Uterus (tissue), 2 donors: ENCODE results near the gene KPTN.

Experiments used
- POLR2A ChIP-seq, 2 donors: fragments of 450-650 bp; IDR thresholded peaks; one replicate each; pipeline ENCODE4 v1.6.1; 2016; ENCODE audit warnings: antibody characterized with exemption in 2 of 2, mild to moderate bottlenecking in 1 of 2, moderate library complexity in 1 of 2
- TF ChIP-seq, protein P1 (sequence below), 4 experiments: fragments of 200-600 bp in 2 of 4; fragments of 450-650 bp in 2 of 4; sonication (generic) in 2 of 4; IDR thresholded peaks; one replicate each; pipeline ENCODE4 v1.5.1; 2016 to 2019; ENCODE audit warnings: antibody characterized with exemption in 4 of 4, mild to moderate bottlenecking in 2 of 4, moderate library complexity in 1 of 4

GRCh38 chr19:47511681-47512080 lies 27.7 kb upstream of the KPTN start:
- TF ChIP-seq POLR2A (IDR thresholded peaks at IDR 0.05) = peak in 1 of 2 donors; percentile 10
- TF ChIP-seq, protein P1, sequence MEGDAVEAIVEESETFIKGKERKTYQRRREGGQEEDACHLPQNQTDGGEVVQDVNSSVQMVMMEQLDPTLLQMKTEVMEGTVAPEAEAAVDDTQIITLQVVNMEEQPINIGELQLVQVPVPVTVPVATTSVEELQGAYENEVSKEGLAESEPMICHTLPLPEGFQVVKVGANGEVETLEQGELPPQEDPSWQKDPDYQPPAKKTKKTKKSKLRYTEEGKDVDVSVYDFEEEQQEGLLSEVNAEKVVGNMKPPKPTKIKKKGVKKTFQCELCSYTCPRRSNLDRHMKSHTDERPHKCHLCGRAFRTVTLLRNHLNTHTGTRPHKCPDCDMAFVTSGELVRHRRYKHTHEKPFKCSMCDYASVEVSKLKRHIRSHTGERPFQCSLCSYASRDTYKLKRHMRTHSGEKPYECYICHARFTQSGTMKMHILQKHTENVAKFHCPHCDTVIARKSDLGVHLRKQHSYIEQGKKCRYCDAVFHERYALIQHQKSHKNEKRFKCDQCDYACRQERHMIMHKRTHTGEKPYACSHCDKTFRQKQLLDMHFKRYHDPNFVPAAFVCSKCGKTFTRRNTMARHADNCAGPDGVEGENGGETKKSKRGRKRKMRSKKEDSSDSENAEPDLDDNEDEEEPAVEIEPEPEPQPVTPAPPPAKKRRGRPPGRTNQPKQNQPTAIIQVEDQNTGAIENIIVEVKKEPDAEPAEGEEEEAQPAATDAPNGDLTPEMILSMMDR (IDR thresholded peaks at IDR 0.05) = no peak
